Nephron (organoid): ENCODE results near the gene MKX.
A peak's percentile ranks its signal among the peaks of the same experiment; 100 is the strongest.

ENCODE experiments used
- H3K27ac Mint-ChIP-seq, 3 experiments: 2 replicates each; pipeline ENCODE4 v1.8.0; 2020; ENCODE audit warnings: mixed read lengths in 3 of 3, mild to moderate bottlenecking in 2 of 3, moderate library complexity in 1 of 3
- H3K27me3 Mint-ChIP-seq: 2 replicates; pipeline ENCODE4 v1.8.0; 2021; ENCODE audit warnings: low read depth, mild to moderate bottlenecking, moderate library complexity, mixed read lengths
- H3K36me3 Mint-ChIP-seq: 2 replicates; pipeline ENCODE4 v1.8.0; 2020; ENCODE audit warnings: low read depth, mixed read lengths
- H3K4me1 Mint-ChIP-seq: 2 replicates; pipeline ENCODE4 v1.8.0; 2020; ENCODE audit warnings: mixed read lengths
- H3K4me3 Mint-ChIP-seq, 3 experiments: 2 replicates each; pipeline ENCODE4 v1.8.0; 2020; ENCODE audit warnings: mild to moderate bottlenecking in 3 of 3, mixed read lengths in 3 of 3, moderate library complexity in 2 of 3
- H3K9me3 Mint-ChIP-seq: 2 replicates; pipeline ENCODE4 v1.8.0; 2020; ENCODE audit warnings: mixed read lengths
- CTCF ChIP-seq, 3 experiments: fragments of 200-600 bp; sonication (generic); IDR thresholded peaks; one replicate each; pipeline ENCODE4 v1.5.0; 2021; ENCODE audit warnings: antibody characterized with exemption in 3 of 3; ENCODE audit not compliant: unreplicated experiment in 3 of 3

The MKX gene

DNA sequence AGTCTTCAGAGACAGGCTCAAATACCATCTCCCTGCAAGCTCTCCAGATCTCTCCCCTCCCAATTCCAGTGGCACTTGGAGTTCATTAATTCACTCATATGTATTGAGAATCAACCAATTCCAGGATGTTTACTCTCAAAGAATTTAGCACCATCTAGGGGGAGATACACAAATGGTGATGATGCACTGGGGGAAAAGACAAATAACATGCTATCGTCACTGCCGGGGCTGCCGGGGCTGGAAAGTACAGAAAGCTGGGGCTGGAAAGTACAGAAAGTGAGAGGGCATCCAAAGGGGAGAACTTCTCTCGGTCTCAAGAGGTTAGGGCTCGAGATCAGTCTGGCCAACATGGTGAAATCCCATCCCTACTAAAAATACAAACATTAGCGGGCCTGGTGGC lies 118.7 kb downstream of the MKX start:
- H3K36me3 Mint-ChIP-seq, result no peaks in the 10 kb centered on the region
- no peak overlapping the region for H3K4me3 Mint-ChIP-seq
- no peaks in the 10 kb centered on the region for H3K27me3 Mint-ChIP-seq
- TF ChIP-seq CTCF (IDR thresholded peaks at IDR 0.05; ENCODE audit: unreplicated experiment in 3 of 3), result no peak
- H3K4me1 Mint-ChIP-seq, result peaks cover 55% of the 10 kb centered on the region
- no peaks in the 10 kb centered on the region for H3K9me3 Mint-ChIP-seq
- no peak overlapping the region for H3K27ac Mint-ChIP-seq

DNA sequence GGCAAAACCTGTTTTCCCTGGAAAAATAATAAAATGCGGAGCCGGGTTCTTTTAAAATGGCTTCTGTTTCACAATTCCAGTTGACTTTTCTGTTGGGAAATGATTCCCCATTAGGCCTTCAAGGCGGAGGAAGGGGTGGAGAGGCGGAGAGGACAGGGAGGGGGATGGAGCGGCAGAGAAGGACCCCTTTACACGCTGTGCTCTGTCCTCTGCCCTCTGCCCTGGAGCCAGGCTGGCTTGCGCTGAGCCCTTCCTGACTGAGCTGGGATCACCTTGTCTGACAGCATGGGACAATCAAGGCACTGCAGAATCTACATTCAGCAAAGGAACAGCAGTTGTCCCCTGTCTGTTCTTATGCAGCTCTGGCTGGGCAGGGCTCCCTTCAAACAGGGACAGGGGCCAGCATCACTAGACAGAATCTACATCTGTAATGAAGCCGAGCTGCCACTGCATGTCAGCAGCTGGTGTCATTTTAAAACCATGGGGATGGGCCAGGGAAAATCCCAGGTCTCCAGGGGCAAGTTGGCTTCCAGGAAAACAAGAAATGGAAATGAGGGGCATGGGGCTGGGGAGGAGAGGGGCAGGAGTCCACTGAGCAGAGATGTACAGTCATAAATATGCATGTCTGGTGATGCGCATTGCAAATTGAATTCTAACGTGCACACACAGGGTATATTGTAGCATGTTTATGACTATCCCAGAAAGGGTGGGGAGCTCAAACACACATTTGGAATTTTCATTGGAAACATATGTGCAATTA lies 120.0 kb downstream of the MKX start:
- Mint-ChIP-seq H3K27ac (peak overlapping the region in 1 of 3 experiments; percentile 13), H3K9me3 (no peaks in the 10 kb centered on the region), H3K36me3 (no peaks in the 10 kb centered on the region), H3K4me1 (peaks cover 68% of the 10 kb centered on the region), H3K27me3 (no peaks in the 10 kb centered on the region), H3K4me3 (no peak overlapping the region)
- no peak for TF ChIP-seq CTCF (IDR thresholded peaks at IDR 0.05; ENCODE audit: unreplicated experiment in 3 of 3)

DNA sequence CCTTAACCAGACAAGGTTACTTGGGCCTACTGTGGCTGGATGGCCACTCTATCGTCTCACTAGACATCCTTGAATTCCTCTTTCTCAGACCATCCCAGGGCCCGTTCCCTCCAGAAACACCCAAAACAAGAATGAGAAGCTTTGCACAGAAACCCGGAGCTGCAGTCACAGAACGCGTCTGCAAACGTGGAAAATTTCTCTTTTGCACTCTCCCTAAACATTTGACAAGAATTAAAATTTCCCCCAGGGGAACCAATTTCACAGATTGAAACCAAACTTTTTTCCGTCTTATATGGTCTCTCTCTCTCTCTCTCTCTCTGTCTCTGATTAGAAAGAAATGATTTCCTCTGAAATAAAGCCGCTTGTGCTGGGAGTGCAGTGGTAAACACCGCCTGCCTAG lies 120.7 kb downstream of the MKX start:
- no peak for TF ChIP-seq CTCF (IDR thresholded peaks at IDR 0.05; ENCODE audit: unreplicated experiment in 3 of 3)
- Mint-ChIP-seq H3K9me3 (no peaks in the 10 kb centered on the region), H3K36me3 (no peaks in the 10 kb centered on the region), H3K4me3 (no peak overlapping the region), H3K27me3 (no peaks in the 10 kb centered on the region), H3K4me1 (peaks cover 75% of the 10 kb centered on the region), H3K27ac (peak overlapping the region in 1 of 3 experiments; percentile 57)
